Astrocyte of the cerebellum (primary cell): ENCODE data around the gene HOXD9.

Experiments
- DNase-seq: peaks from one replicate; pipeline ENCODE4 v3.0.0-alpha.2; 2011; ENCODE audit warnings: low read depth
- H3K4me3 ChIP-seq: 2 replicates; pipeline ENCODE4 v1.5.1; 2011; ENCODE audit warnings: mild to moderate bottlenecking, low read depth, low read length, moderate library complexity
- in situ Hi-C: cut with HindIII; loops from 2 replicates; pipeline ENCODE4 v1.10.0; 2017; ENCODE audit warnings: low sequenced_read_pairs
- TF ChIP-seq, protein P1 (sequence below): IDR thresholded peaks from 2 replicates; pipeline ENCODE4 v1.5.1; 2012; ENCODE audit warnings: low read length, low read depth, moderate library complexity, mild to moderate bottlenecking; ENCODE audit errors: missing control alignments

Gene HOXD9

DNA sequence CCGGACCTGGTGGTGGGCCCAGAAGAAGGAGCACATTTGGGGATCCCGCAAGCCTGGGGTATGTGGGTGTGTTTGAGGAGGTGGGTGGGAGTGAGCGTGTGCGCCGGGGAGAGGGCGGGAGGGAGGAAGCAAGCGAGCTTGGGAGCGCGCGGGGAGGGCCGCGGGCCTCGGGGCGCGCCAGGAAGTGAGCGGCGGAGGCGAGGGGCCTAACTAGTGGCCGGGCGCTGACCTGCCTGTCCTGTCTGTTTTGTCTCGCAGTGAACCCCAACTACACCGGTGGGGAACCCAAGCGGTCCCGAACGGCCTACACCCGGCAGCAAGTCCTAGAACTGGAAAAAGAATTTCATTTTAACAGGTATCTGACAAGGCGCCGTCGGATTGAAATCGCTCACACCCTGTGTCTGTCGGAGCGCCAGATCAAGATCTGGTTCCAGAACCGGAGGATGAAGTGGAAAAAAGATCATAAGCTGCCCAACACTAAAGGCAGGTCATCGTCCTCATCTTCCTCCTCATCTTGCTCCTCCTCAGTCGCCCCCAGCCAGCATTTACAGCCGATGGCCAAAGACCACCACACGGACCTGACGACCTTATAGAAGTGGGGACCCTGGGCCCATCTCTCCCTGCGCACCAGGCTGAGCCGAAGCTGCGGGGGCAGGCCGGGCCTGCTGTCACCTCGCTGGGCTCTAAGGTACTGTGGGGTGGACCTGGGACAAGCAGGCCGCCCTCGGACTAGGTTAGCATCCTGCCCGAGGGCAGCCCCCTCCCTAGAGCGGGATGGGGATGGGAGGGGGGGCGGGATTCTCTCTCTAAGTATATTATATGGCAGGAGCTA is 30.0 kb downstream of the HOXD9 start:
- in situ Hi-C loops: no loop called here
- H3K4me3 ChIP-seq: peak overlapping the region; percentile 41

DNA sequence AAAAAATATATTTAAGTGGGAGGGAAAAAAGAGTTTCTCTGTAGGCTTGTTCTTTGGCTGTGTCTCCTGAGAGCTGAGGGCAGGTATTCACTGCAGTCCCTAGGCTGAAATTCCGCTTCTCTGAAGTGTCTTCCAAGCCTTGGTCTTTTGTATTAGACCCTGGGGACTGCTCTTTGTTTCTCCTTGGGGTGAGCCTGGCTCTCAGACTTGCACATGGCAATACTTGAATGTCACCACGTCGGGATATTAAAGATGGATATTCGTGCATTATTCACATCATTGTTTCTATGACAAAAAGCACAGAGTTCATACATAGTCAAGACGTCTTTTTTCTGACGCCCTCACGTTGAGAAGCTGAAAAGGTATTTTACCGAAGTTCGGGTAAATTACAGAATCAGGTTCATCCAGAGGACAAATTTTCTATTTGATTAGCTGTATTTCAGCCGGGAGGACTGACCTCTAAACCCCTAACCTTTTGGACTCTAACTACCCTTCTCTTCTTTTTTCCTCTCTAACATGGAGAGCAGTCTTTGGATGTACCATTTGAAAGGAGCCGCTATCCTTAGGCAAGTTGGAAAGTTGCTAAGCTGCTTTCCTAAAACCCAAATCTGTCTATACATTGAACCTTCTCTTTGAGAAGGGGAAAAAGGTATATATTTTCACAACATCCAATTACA is 32.2 kb downstream of the HOXD9 start:
- in situ Hi-C loops: no loop called here
- no peak for DNase-seq
- TF ChIP-seq, protein P1, sequence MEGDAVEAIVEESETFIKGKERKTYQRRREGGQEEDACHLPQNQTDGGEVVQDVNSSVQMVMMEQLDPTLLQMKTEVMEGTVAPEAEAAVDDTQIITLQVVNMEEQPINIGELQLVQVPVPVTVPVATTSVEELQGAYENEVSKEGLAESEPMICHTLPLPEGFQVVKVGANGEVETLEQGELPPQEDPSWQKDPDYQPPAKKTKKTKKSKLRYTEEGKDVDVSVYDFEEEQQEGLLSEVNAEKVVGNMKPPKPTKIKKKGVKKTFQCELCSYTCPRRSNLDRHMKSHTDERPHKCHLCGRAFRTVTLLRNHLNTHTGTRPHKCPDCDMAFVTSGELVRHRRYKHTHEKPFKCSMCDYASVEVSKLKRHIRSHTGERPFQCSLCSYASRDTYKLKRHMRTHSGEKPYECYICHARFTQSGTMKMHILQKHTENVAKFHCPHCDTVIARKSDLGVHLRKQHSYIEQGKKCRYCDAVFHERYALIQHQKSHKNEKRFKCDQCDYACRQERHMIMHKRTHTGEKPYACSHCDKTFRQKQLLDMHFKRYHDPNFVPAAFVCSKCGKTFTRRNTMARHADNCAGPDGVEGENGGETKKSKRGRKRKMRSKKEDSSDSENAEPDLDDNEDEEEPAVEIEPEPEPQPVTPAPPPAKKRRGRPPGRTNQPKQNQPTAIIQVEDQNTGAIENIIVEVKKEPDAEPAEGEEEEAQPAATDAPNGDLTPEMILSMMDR: no peak
- H3K4me3 ChIP-seq: peak overlapping the region; percentile 14

More for the DNA sequence above, 30.0 kb downstream of the HOXD9 start:
- TF ChIP-seq, protein P1: no peak
- no peak for DNase-seq

DNA sequence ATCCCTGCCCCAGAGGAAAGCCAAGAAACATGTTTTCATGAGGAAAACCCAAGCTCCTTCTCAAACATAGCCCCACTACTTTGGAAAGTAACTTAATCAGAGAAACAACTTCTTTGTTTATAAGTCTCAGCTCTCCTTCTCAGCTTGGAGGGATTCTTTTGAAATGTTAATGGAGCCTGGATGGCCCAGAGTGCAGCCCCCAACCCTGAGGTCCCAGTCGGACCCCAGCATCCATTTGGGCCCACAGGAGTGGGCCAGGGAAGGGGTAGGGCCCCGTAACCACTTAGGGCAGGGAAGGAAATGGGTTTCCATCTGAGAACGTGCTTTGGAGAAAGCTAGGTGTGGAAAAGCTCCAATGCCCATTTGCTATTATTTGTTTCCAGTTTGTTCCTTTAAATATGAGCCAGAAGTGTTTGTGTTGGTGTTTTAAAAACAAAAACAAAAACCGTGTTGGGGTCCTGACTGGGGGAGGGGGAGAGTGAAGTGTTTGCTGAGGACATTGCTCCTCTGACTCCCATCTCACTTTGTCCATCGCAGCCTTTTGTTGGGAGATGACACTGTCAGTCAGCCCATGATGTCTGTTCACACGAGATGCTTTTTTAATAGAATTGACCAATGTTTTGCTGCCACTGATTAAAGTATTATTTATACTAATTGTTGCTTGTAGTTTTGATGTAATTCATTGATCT is 33.0 kb downstream of the HOXD9 start:
- H3K4me3 ChIP-seq: no peak overlapping the region
- in situ Hi-C loops: no loop called here
- DNase-seq: no peak
- TF ChIP-seq, protein P1: no peak

DNA sequence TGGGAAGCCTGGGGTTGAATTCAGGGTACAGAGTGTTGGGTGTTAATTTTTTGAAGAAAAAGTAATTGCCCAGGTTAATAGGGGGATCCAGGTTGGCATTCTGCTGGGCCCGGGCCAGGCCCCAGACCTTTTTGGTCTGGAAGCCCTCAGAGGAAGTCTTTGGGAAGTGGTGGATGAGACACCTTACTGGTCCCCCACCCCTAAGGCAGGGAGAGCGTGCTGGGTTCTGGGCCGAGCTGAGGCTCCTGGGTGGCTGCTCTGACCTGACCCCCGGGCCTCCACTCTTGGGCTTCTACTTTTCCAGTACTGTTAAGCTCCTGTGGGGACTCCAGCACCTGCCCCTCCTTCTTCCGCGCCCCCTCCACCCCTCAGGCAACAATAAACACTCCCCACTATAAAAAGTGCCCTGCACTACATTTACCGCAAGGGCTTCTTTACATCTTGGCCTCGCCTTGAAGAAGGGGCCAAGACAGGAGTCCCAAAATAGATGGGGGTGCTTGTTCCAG is 33.8 kb downstream of the HOXD9 start:
- DNase-seq: no peak
- in situ Hi-C loops: no loop called here
- TF ChIP-seq, protein P1: no peak
- no peak overlapping the region for H3K4me3 ChIP-seq

DNA sequence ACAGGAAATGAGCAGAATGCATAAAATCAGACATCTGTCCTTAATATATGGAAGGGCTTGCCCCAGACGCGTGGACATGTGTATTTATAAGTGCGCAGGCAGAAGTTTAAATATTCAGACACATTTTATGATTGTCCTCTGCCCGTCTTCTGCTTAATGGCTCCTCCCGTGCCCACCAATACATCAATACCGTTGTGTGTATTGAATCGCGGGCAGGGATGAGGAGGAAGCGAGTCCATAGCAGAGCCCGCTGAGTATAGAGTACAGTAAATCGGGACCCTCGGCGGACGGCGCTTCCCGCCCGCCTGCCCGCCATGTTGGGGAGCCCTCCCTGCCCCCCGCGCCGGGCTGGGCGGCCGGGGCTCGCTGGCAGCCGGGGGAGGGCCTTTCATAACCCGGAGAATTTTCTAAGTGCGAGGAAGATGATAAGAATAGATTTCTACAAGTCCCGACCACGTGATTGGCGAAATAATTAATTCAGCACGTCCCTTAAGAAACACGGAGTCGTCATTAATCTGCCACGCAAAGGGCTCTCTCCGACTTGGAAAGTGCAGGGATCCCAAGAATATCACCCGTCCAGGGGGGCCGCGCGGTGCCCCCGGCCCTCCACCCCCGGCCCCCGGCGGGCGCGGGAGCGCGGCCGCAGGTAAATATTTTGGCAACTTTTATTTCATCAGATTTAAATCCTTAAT is 34.4 kb downstream of the HOXD9 start, which contains the start of gene HOXD3:
Gene HOXD3, plus strand, starts transcription at position 501 of the 692 bp plus-strand sequence. CDS start 11,808 bp downstream, outside the sequence.
- no peak for DNase-seq
- peak within 1 kb of the TSS; percentile 31 for H3K4me3 ChIP-seq
- in situ Hi-C loops: no loop called here
- TF ChIP-seq, protein P1: no peak
